Tibial artery (tissue), 4 donors: ENCODE data around the gene MRC1.

ENCODE experiments used
- DNase-seq, 2 donors: peaks; one replicate each; pipeline ENCODE4 v3.0.0-alpha.2; 2019
- H3K27ac ChIP-seq, 2 donors: fragments of 200-600 bp; sonication (generic) in 1 of 2; 1 replicate in 1 of 2; 2 replicates in 1 of 2; pipeline ENCODE4 v1.5.1; 2018 to 2019; ENCODE audit warnings: mild to moderate bottlenecking in 1 of 2
- H3K27me3 ChIP-seq, 2 donors: fragments of 200-600 bp; sonication (generic) in 1 of 2; one replicate each; pipeline versions ENCODE4 v1.5.1 to v1.6.0; 2016 to 2019
- H3K36me3 ChIP-seq, 3 donors: fragments of 200-600 bp; sonication (generic) in 2 of 3; one replicate each; pipeline ENCODE4 v1.5.1; 2016 to 2019; ENCODE audit warnings: mild to moderate bottlenecking in 2 of 3
- H3K4me1 ChIP-seq, 4 donors: fragments of 200-600 bp; sonication (generic) in 2 of 4; 1 replicate in 3 of 4; 2 replicates in 1 of 4; pipeline ENCODE4 v1.5.1; 2016 to 2019
- H3K4me3 ChIP-seq, 2 donors: fragments of 200-600 bp; sonication (generic) in 1 of 2; 1 replicate in 1 of 2; 2 replicates in 1 of 2; pipeline ENCODE4 v1.5.1; 2018 to 2019; ENCODE audit warnings: mild to moderate bottlenecking in 2 of 2
- H3K9me3 ChIP-seq, 3 donors: fragments of 200-600 bp; sonication (generic) in 1 of 3; one replicate each; pipeline ENCODE4 v1.5.1; 2016 to 2019
- CTCF ChIP-seq, 2 experiments: fragments of 200-600 bp in 1 of 2; fragments of 450-650 bp in 1 of 2; IDR thresholded peaks; one replicate each; pipeline ENCODE4 v1.5.1; 2017 to 2019; ENCODE audit warnings: antibody characterized with exemption in 2 of 2, mild to moderate bottlenecking in 1 of 2, moderate library complexity in 1 of 2
- intact Hi-C: fragments of 100-400 bp; cut with DNase I; formaldehyde crosslinking; loops from one replicate; pipeline ENCODE4 v1.15.0; 2023; ENCODE audit warnings: low total_unique reads

The MRC1 gene

DNA sequence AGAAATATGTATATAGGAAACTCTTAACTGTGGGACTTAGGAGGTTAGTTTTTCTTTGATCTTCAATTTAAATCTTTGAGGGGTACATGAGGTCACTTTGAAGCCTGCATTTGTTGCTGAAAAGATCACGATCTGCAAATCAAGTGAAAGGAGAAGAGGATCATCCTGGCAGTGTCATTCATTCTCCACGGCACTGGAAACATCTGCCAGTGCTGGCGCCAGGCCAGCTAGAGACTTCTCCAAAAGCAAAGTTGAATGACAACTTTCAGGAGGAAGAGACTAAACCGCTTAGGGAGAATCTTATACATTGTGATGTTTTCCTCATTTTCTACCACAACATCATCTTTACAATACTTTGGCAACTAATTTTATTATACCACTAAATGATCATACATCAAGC lies 42.5 kb downstream of the MRC1 start:
- intact Hi-C loops: no loop called here
- Histone ChIP-seq H3K4me3 (no peak overlapping the region), H3K4me1 (no peaks in the 10 kb centered on the region), H3K27me3 (no peaks in the 10 kb centered on the region), H3K9me3 (no peaks in the 10 kb centered on the region), H3K36me3 (no peaks in the 10 kb centered on the region), H3K27ac (no peak overlapping the region)
- no peak for TF ChIP-seq CTCF (IDR thresholded peaks at IDR 0.05)
- peak; percentile 72 to 77 for DNase-seq

DNA sequence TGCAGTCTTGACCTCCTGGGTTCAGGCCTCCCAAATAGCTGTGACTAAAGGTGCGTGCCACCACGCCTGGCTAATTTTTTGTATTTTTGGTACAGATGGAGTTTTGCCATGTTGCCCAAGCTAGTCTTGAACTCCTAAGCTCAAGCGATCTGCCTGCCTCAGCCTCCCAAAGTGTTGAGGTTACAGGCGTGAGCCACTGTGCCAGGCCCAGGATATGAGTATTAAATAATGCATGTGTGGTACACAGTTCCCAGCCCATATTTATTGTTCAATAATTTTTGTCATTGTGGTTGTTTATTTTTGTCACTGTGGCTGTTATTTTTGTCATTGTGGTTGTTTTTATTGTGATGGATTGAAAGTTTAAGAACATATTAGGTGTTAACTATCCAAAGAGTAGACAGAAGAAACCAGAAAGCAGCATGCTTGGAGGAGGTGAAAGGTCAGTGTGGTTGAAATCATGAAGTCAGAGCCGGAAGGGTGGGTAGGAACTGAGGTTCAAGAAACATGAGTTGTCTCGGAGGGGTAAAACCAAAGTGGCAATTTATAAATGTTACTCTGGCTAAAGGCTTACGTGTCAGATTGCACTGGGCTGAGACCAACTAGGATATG lies 45.0 kb downstream of the MRC1 start:
- H3K27me3 ChIP-seq: no peaks in the 10 kb centered on the region
- no peak overlapping the region for H3K4me3 ChIP-seq
- intact Hi-C loops: no loop called here
- H3K4me1 ChIP-seq: no peaks in the 10 kb centered on the region
- no peak overlapping the region for H3K27ac ChIP-seq
- DNase-seq: no peak
- TF ChIP-seq CTCF (IDR thresholded peaks at IDR 0.05): no peak
- no peaks in the 10 kb centered on the region for H3K9me3 ChIP-seq
- no peaks in the 10 kb centered on the region for H3K36me3 ChIP-seq

DNA sequence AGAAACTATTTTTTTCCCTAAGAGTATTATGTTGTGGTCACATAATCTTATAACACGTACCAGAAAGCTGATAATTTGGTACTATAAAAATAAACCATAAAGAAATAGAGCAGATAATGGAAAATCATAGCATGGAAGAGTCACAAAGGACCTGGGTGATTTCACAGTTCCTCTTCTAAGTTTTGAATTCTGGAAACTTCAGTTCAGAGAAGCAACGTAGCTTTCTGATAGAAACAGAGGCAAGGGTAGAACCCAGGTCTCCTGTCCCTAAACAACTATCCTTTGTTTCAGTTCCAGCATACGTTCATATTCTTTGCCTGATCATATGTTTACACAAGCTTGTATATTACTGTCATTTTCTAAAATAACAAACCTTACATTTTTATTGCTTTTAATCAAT lies 47.9 kb downstream of the MRC1 start:
- Histone ChIP-seq H3K4me1 (no peaks in the 10 kb centered on the region), H3K27ac (no peak overlapping the region), H3K4me3 (no peak overlapping the region), H3K27me3 (no peaks in the 10 kb centered on the region), H3K36me3 (no peaks in the 10 kb centered on the region), H3K9me3 (no peaks in the 10 kb centered on the region)
- intact Hi-C loops: no loop called here
- no peak for TF ChIP-seq CTCF (IDR thresholded peaks at IDR 0.05)
- DNase-seq: no peak

GRCh38 chr10:17859492-17860156 lies 50.5 kb downstream of the MRC1 start:
- Histone ChIP-seq H3K27ac (no peak overlapping the region), H3K36me3 (no peaks in the 10 kb centered on the region), H3K4me3 (no peak overlapping the region), H3K9me3 (no peaks in the 10 kb centered on the region), H3K27me3 (no peaks in the 10 kb centered on the region), H3K4me1 (no peaks in the 10 kb centered on the region)
- intact Hi-C loops: no loop called here
- TF ChIP-seq CTCF (IDR thresholded peaks at IDR 0.05): no peak
- DNase-seq: no peak

DNA sequence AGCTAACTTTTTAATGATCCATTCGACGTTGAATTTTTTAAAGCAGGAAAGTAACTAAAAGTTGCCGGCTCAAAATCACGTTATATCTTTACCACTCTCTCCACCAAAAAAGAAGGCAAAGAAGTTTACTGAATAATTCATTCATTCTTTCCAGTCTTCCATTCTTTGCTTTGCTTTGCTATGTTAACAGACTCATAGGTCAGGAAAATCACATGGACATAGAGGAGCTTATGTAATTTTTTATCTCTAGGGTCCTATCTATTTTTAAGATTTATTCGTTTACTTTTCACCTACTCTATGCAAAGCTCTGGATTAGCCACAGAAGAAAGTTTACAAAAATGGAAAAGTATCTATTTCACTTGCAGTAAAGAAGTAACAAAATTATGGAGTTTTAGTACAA lies 52.6 kb downstream of the MRC1 start:
- H3K27me3 ChIP-seq: no peaks in the 10 kb centered on the region
- H3K27ac ChIP-seq: no peak overlapping the region
- no peak for DNase-seq
- H3K4me3 ChIP-seq: no peak overlapping the region
- H3K36me3 ChIP-seq: no peaks in the 10 kb centered on the region
- no peak for TF ChIP-seq CTCF (IDR thresholded peaks at IDR 0.05)
- no peaks in the 10 kb centered on the region for H3K9me3 ChIP-seq
- H3K4me1 ChIP-seq: no peaks in the 10 kb centered on the region
- intact Hi-C loops: no loop called here
